GM18867 (cell line): ENCODE results near the gene CNKSR1.

Experiments
- ATAC-seq: cut with Tn5 transposase; IDR thresholded peaks from one replicate; pipeline ENCODE4 v1.9.1; 2021; ENCODE audit warnings: mild to moderate bottlenecking, moderate library complexity; ENCODE audit not compliant: unreplicated experiment

CNKSR1 gene

GRCh38 chr1:26177182-26177684 is at the start of gene CNKSR1:
Gene CNKSR1, plus strand, starts transcription at chr1:26177491. Its CDS starts 57 bp downstream, at chr1:26177548.
- no peak for ATAC-seq

GRCh38 chr1:26129778-26130177 is 47.5 kb upstream of the CNKSR1 start:
- ATAC-seq: no peak

GRCh38 chr1:26130695-26131094 is 46.6 kb upstream of the CNKSR1 start:
- no peak for ATAC-seq

GRCh38 chr1:26132128-26132833 is 45.0 kb upstream of the CNKSR1 start:
- ATAC-seq: no peak

GRCh38 chr1:26132834-26133167 is 44.5 kb upstream of the CNKSR1 start:
- ATAC-seq: no peak

- no peak for ATAC-seq
These were observed 42.8 kb upstream of the CNKSR1 start for GRCh38 chr1:26134466-26134865.

- ATAC-seq: no peak
These were observed 38.2 kb upstream of the CNKSR1 start for GRCh38 chr1:26138974-26139558.

GRCh38 chr1:26142159-26142558 is 35.1 kb upstream of the CNKSR1 start:
- no peak for ATAC-seq

- ATAC-seq: no peak
These were observed 32.0 kb upstream of the CNKSR1 start for GRCh38 chr1:26145041-26145959.

GRCh38 chr1:26145960-26146294 is 31.4 kb upstream of the CNKSR1 start:
- ATAC-seq: no peak

- no peak for ATAC-seq
These were observed 28.4 kb upstream of the CNKSR1 start for GRCh38 chr1:26148887-26149286.

- no peak for ATAC-seq
These were observed 23.2 kb upstream of the CNKSR1 start for GRCh38 chr1:26153966-26154532.

GRCh38 chr1:26154750-26155149 is 22.5 kb upstream of the CNKSR1 start:
- ATAC-seq: no peak

GRCh38 chr1:26155370-26156284 is 21.7 kb upstream of the CNKSR1 start:
- ATAC-seq: no peak

GRCh38 chr1:26156285-26157038 is 20.8 kb upstream of the CNKSR1 start:
- ATAC-seq: no peak

- ATAC-seq: no peak
These were observed 18.9 kb upstream of the CNKSR1 start for GRCh38 chr1:26158271-26158907.

- ATAC-seq: no peak
These were observed 18.2 kb upstream of the CNKSR1 start, which contains the start of gene FAM110D for GRCh38 chr1:26158908-26159742. Gene FAM110D, plus strand, starts transcription at chr1:26159079. Its CDS starts 2,213 bp downstream, at chr1:26161292.

GRCh38 chr1:26159743-26160039 is 17.6 kb upstream of the CNKSR1 start:
- ATAC-seq: no peak
